GM12878 (cell line): ENCODE measurements around the gene GRIN3A. TPM values are rescaled to one million over a fixed set of nuclear protein-coding genes. Genes with fewer than 3 reads are reported as not detected.

Experiments
- ATAC-seq: fragments of 200-7000 bp; cut with Tn5 transposase; 3 replicates; pipeline ENCODE4 v1.9.1; 2020; ENCODE audit warnings: mild to moderate bottlenecking, moderate library complexity
- BruUV-seq: library from RNA; stranded (reverse); fragments of 400-500 nt; replicated peaks from 2 replicates; lab custom pipeline; 2021; lab: Mats Ljungman, UMichigan
- CTCF ChIA-PET: fragments of 300-600 bp; sonication (Branson Sonifier 250); formaldehyde crosslinking; extraction: SDS; loops from one replicate; lab custom pipeline; 2021; ENCODE audit warnings: inconsistent platforms; lab: Yijun Ruan, JAX
- POLR2A ChIA-PET: fragments of 350-600 bp; formaldehyde crosslinking; extraction: SDS; loops from one replicate; lab custom pipeline; 2021; ENCODE audit warnings: inconsistent platforms; lab: Charles Lee
- RAD21 ChIA-PET: fragments of 300-600 bp; sonication (Branson Sonifier 250); formaldehyde crosslinking; loops from one replicate; lab custom pipeline; 2023; ENCODE audit warnings: antibody characterized with exemption; ENCODE audit not compliant: unreplicated experiment; lab: Charles Lee
- SMC1A ChIA-PET: fragments of 300-600 bp; sonication (Branson Sonifier 250); formaldehyde crosslinking; loops from one replicate; lab custom pipeline; 2023; ENCODE audit not compliant: unreplicated experiment, uncharacterized antibody; lab: Charles Lee
- DNase-seq: peaks from one replicate; pipeline ENCODE4 v3.0.0-alpha.2; 2011; ENCODE audit warnings: low read depth, low spot score
- FAIRE-seq: peaks from 3 replicates; lab custom pipeline; 2011; peaks lifted over from hg19 to GRCh38; lab: Jason Lieb, UNC
- H2AFZ ChIP-seq: 2 replicates; pipeline ENCODE4 v1.6.0; 2011; ENCODE audit warnings: low read depth, low read length, control low read depth; ENCODE audit not compliant: control insufficient read depth
- H3K27ac ChIP-seq: 2 replicates; pipeline ENCODE4 v1.5.1; 2011; ENCODE audit warnings: control low read depth; ENCODE audit not compliant: control insufficient read depth, insufficient read depth
- H3K27me3 ChIP-seq, 2 experiments: replicated peaks in 1 of 2; 2 replicates each; pipeline versions ENCODE4 v1.6.0 to v1.6.1; 2011; ENCODE audit warnings: low read length in 1 of 2; ENCODE audit not compliant: control insufficient read depth in 2 of 2, insufficient read depth in 2 of 2
- H3K36me3 ChIP-seq, 2 experiments: 2 replicates each; pipeline ENCODE4 v1.5.1; 2011; ENCODE audit warnings: low read length in 1 of 2; ENCODE audit not compliant: control insufficient read depth in 2 of 2, insufficient read depth in 2 of 2
- H3K4me1 ChIP-seq: 2 replicates; pipeline ENCODE4 v1.6.1; 2011; ENCODE audit warnings: mild to moderate bottlenecking, low read length, moderate library complexity, mixed read lengths; ENCODE audit not compliant: control insufficient read depth, insufficient read depth
- H3K4me2 ChIP-seq: 2 replicates; pipeline ENCODE4 v1.6.0; 2011; ENCODE audit warnings: control low read depth; ENCODE audit not compliant: control insufficient read depth, insufficient read depth
- H3K4me3 ChIP-seq: fragments of 200-600 bp; sonication (generic); 2 replicates; pipeline ENCODE4 v1.5.1; 2016
- H3K79me2 ChIP-seq: 2 replicates; pipeline ENCODE4 v1.6.0; 2011; ENCODE audit warnings: low read length; ENCODE audit not compliant: control insufficient read depth, insufficient read depth
- H3K9ac ChIP-seq: 2 replicates; pipeline ENCODE4 v1.8.0; 2011; ENCODE audit warnings: low read length, control low read depth, mixed read lengths; ENCODE audit not compliant: control insufficient read depth, insufficient read depth
- H3K9me3 ChIP-seq: replicated peaks from 3 replicates; pipeline ENCODE4 v1.5.1; 2011; ENCODE audit warnings: mild to moderate bottlenecking, low read length; ENCODE audit not compliant: control insufficient read depth, insufficient read depth
- H4K20me1 ChIP-seq: 2 replicates; pipeline ENCODE4 v1.6.0; 2011; ENCODE audit not compliant: control insufficient read depth, insufficient read depth
- BACH1 ChIP-seq: fragments of 450-650 bp; IDR thresholded peaks from 2 replicates; pipeline ENCODE4 v1.6.1; 2017; ENCODE audit warnings: mild to moderate bottlenecking, borderline replicate concordance
- BCL11A ChIP-seq: IDR thresholded peaks from 2 replicates; pipeline ENCODE4 v1.6.1; 2011; ENCODE audit warnings: low read depth, low read length
- CBX5 ChIP-seq: sonication (generic); IDR thresholded peaks from 2 replicates; pipeline ENCODE4 v1.6.1; 2016; ENCODE audit warnings: low read depth, moderate library complexity, mild to moderate bottlenecking, inconsistent platforms
- CHD1 ChIP-seq: IDR thresholded peaks from 2 replicates; pipeline ENCODE4 v1.6.1; 2012; ENCODE audit warnings: low read depth, low read length, improper control_type of control experiment
- CREM ChIP-seq: IDR thresholded peaks from 2 replicates; pipeline ENCODE4 v1.6.1; 2014; ENCODE audit warnings: antibody characterized with exemption, low read depth
- E2F4 ChIP-seq: IDR thresholded peaks from 2 replicates; pipeline ENCODE4 v1.6.1; 2012; ENCODE audit warnings: low read depth, low read length, improper control_type of control experiment
- ETV6 ChIP-seq, 2 experiments: fragments of 450-650 bp in 1 of 2; IDR thresholded peaks in 1 of 2; conservative IDR thresholded peaks in 1 of 2; 2 replicates each; pipeline ENCODE4 v1.6.1; 2014; ENCODE audit warnings: antibody characterized with exemption in 1 of 2, borderline replicate concordance in 1 of 2, low read depth in 1 of 2, mild to moderate bottlenecking in 1 of 2, moderate library complexity in 1 of 2
- IRF5 ChIP-seq: fragments of 450-650 bp; IDR thresholded peaks from 2 replicates; pipeline ENCODE4 v1.6.1; 2017; ENCODE audit warnings: borderline replicate concordance
- NFYA ChIP-seq: IDR thresholded peaks from 2 replicates; pipeline ENCODE4 v1.6.1; 2011; ENCODE audit warnings: low read depth, mild to moderate bottlenecking, low read length, improper control_type of control experiment, borderline replicate concordance
- NR2F1 ChIP-seq: fragments of 450-650 bp; conservative IDR thresholded peaks from 2 replicates; pipeline ENCODE4 v1.6.1; 2017; ENCODE audit warnings: mild to moderate bottlenecking
- PKNOX1 ChIP-seq: fragments of 450-650 bp; IDR thresholded peaks from 2 replicates; pipeline ENCODE4 v1.6.1; 2016; ENCODE audit warnings: mild to moderate bottlenecking
- POLR2AphosphoS2 ChIP-seq: IDR thresholded peaks from 2 replicates; pipeline ENCODE4 v1.6.1; 2011; ENCODE audit warnings: low read depth, mild to moderate bottlenecking, low read length, improper control_type of control experiment, moderate library complexity
- POLR2AphosphoS5 ChIP-seq: IDR thresholded peaks from 2 replicates; pipeline ENCODE4 v1.6.1; 2011; ENCODE audit warnings: mild to moderate bottlenecking, low read length, inconsistent platforms
- RB1 ChIP-seq: fragments of 450-650 bp; formaldehyde crosslinking; IDR thresholded peaks from 2 replicates; pipeline ENCODE4 v1.6.1; 2017; ENCODE audit warnings: mild to moderate bottlenecking, borderline replicate concordance
- RELA ChIP-seq: fragments of 450-650 bp; IDR thresholded peaks from 2 replicates; pipeline ENCODE4 v1.8.0; 2014; ENCODE audit warnings: borderline replicate concordance; ENCODE audit not compliant: partially characterized antibody
- RFX5 ChIP-seq: IDR thresholded peaks from 2 replicates; pipeline ENCODE4 v1.6.1; 2011; ENCODE audit warnings: low read depth, low read length, improper control_type of control experiment
- SIX5 ChIP-seq: IDR thresholded peaks from 2 replicates; pipeline ENCODE4 v1.6.1; 2011; ENCODE audit warnings: mild to moderate bottlenecking, low read depth, low read length, moderate library complexity; ENCODE audit not compliant: severe bottlenecking
- SMAD1 ChIP-seq: fragments of 450-650 bp; IDR thresholded peaks from 2 replicates; pipeline ENCODE4 v1.6.1; 2018; ENCODE audit warnings: mild to moderate bottlenecking, low read depth; ENCODE audit not compliant: partially characterized antibody
- SREBF1 ChIP-seq: IDR thresholded peaks from 2 replicates; pipeline ENCODE4 v1.6.1; 2012; ENCODE audit warnings: mild to moderate bottlenecking, low read length
- STAT3 ChIP-seq: IDR thresholded peaks from 2 replicates; pipeline ENCODE4 v1.6.1; 2011; ENCODE audit warnings: low read depth, low read length, improper control_type of control experiment
- SUZ12 ChIP-seq: fragments of 200-600 bp; sonication (generic); IDR thresholded peaks from one replicate; pipeline ENCODE4 v1.6.1; 2018; ENCODE audit warnings: antibody characterized with exemption, mild to moderate bottlenecking; ENCODE audit not compliant: unreplicated experiment
- TARDBP ChIP-seq: IDR thresholded peaks from 2 replicates; pipeline ENCODE4 v1.6.1; 2016; ENCODE audit warnings: borderline replicate concordance
- ZBED1 ChIP-seq: IDR thresholded peaks from 2 replicates; pipeline ENCODE4 v1.6.1; 2016; ENCODE audit warnings: borderline replicate concordance
- ZNF217 ChIP-seq: fragments of 450-650 bp; IDR thresholded peaks from 2 replicates; pipeline ENCODE4 v1.6.1; 2017; ENCODE audit warnings: antibody characterized with exemption, mild to moderate bottlenecking
- ZSCAN29 ChIP-seq: fragments of 450-650 bp; IDR thresholded peaks from 2 replicates; pipeline ENCODE4 v1.6.1; 2017; ENCODE audit warnings: mild to moderate bottlenecking, moderate library complexity
- WGBS: methylation state at CpG from one replicate; pipeline ENCODE4 v1.1.6; 2016; ENCODE audit warnings: low lambda C conversion rate; ENCODE audit not compliant: insufficient replicate concordance, insufficient coverage; ENCODE audit errors: missing lambda C conversion rate; 5-methylcytosine and 5-hydroxymethylcytosine counted together
- in situ Hi-C: fragments of 300-500 bp; cut with MboI; formaldehyde crosslinking; loops from 9 replicates; pipeline ENCODE4 v1.14.3; 2018; ENCODE audit warnings: mixed read lengths
- intact Hi-C: fragments of 100-400 bp; cut with micrococcal nuclease; formaldehyde crosslinking; loops from one replicate; pipeline ENCODE4 v1.14.2; 2022; ENCODE audit not compliant: unreplicated experiment
- polyA plus RNA-seq, 11 experiments: library from polyadenylated mRNA; depleted of rRNA in 4 of 11; unstranded in 6 of 11; stranded (reverse) in 5 of 11; fragments of >200 nt; fragmentation: Nextera tagmentation in 4 of 11; fragmentation: Illumina TruSeq in 1 of 11; extraction: Ambion mirVana in 4 of 11; extraction: Trizol in 1 of 11; gene quantifications; 1 replicate in 1 of 11; 2 replicates in 10 of 11; pipeline versions ENCODE4 v1.2.1 to v1.2.3, GENCODE V29; 2011 to 2016; ENCODE audit warnings: inconsistent platforms in 2 of 11, missing spikeins in 2 of 11, low read depth in 1 of 11
- total RNA-seq, 4 experiments: library from RNA; depleted of rRNA in 3 of 4; stranded (reverse); fragments of >200 nt in 3 of 4; fragmentation: Illumina TruSeq in 1 of 4; extraction: Trizol in 1 of 4; gene quantifications; 2 replicates each; pipeline versions ENCODE4 v1.2.1 to v1.2.3, GENCODE V29; 2013 to 2021

Gene GRIN3A
- total and polyA plus RNA-seq, 10 of the 15 experiments (the other 5 are each of a cell fraction or from before 2014, with no cell fraction given): 0.03 to 0.05 (median 0.04) TPM; not detected in 7

- no peak for TF ChIP-seq PKNOX1
- TF ChIP-seq STAT3: no peak
- TF ChIP-seq RELA: no peak
- no peak for TF ChIP-seq ETV6 (conservative IDR thresholded peaks at IDR 0.05 in 1 of 2, IDR thresholded peaks at IDR 0.05 in 1 of 2; ENCODE audit: borderline replicate concordance in 1 of 2, low read depth in 1 of 2)
- no peak for TF ChIP-seq SREBF1
- TF ChIP-seq SIX5: no peak
- no peak for TF ChIP-seq RB1
- TF ChIP-seq BACH1: no peak
- TF ChIP-seq NR2F1: no peak
- no peak for TF ChIP-seq SUZ12
- TF ChIP-seq RFX5: no peak
- TF ChIP-seq POLR2AphosphoS5: no peak
- no peak for TF ChIP-seq ZBED1
- no peak for TF ChIP-seq SMAD1
These were observed 88.3 kb downstream of the GRIN3A start (continued) for GRCh38 chr9:101650142-101650541.

GRCh38 chr9:101648493-101648892, 90.0 kb downstream of the GRIN3A start:
- ChIA-PET RAD21 (no interaction called here), POLR2A (no interaction called here), SMC1A (no interaction called here), CTCF (interaction anchor here (0.6 kb wide), 1 partner anchor 151 kb away, joined by 3 read pairs; no protein-coding TSS in a partner anchor)
- BruUV-seq: no TSS peak
- 5% methylated on average over 1 of the region's 1 CpG for WGBS
- intact Hi-C loops: no loop called here
- no peak overlapping the region for H2AFZ ChIP-seq
- H3K36me3 ChIP-seq: no peaks in the 10 kb centered on the region
- no peaks in the 10 kb centered on the region for H3K9me3 ChIP-seq
- DNase-seq (no peak), FAIRE-seq (no peak), ATAC-seq (no peak)
- H3K27me3 ChIP-seq: no peaks in the 10 kb centered on the region
- TF ChIP-seq ZNF217 (no peak), NFYA (no peak), CREM (no peak), IRF5 (no peak), CHD1 (no peak), TARDBP (no peak), POLR2AphosphoS2 (no peak), CBX5 (no peak), BCL11A (no peak), E2F4 (no peak), ZSCAN29 (no peak)
- H3K9ac ChIP-seq: no peak overlapping the region
- H4K20me1 ChIP-seq: no peaks in the 10 kb centered on the region
- no peak overlapping the region for H3K4me3 ChIP-seq
- H3K79me2 ChIP-seq: no peaks in the 10 kb centered on the region
- H3K4me1 ChIP-seq: no peaks in the 10 kb centered on the region
- H3K4me2 ChIP-seq: no peak overlapping the region
- in situ Hi-C loops: no loop called here
- H3K27ac ChIP-seq: no peak overlapping the region
